ENCODE data around the gene KIFC1. TPM values are rescaled to one million over a fixed set of nuclear protein-coding genes. Genes with fewer than 3 reads are reported as not detected.

KIFC1 gene
- total RNA-seq, 4 donors from 2014 or later: 9.6 to 38.9 (median 11.2) TPM

GRCh38 chr6:33427585-33428223, 36.1 kb downstream of the KIFC1 start:
- Histone ChIP-seq H3K36me3 (peaks cover 0 to 4% (median 0%) of the 10 kb centered on the region in 3 donors), H3K9me3 (no peaks in the 10 kb centered on the region), H3K4me1 (peaks cover 50 to 81% (median 57%) of the 10 kb centered on the region in 3 donors), H3K4me3 (peak overlapping the region; percentile 39 to 68 (median 56)), H3K27me3 (no peaks in the 10 kb centered on the region), H3K27ac (peak overlapping the region; percentile 75 to 96 (median 94))
- 0% methylated on average over 3 of the region's 79 CpGs; no CpG with 5 or more reads in 1 of the 2 donors for WGBS, 2 donors
- DNase-seq: no peak
- TF ChIP-seq POLR2A (IDR thresholded peaks at IDR 0.05) (no peak), CTCF (IDR thresholded peaks at IDR 0.05) (no peak)
- intact Hi-C loops (cut with DNase I): no loop called here

- intact Hi-C loops (cut with DNase I): no loop called here
- TF ChIP-seq CTCF (IDR thresholded peaks at IDR 0.05): peak in 4 of 6 experiments; percentile 33 to 69 (median 49)
- TF ChIP-seq POLR2A (IDR thresholded peaks at IDR 0.05): peak in 1 of 4 donors; percentile 7
- Histone ChIP-seq H3K4me1 (peaks cover 50 to 85% (median 57%) of the 10 kb centered on the region in 3 donors), H3K9me3 (no peaks in the 10 kb centered on the region), H3K36me3 (peaks cover 0 to 10% (median 0%) of the 10 kb centered on the region in 3 donors), H3K27ac (peak overlapping the region; percentile 75 to 96 (median 88)), H3K27me3 (no peaks in the 10 kb centered on the region), H3K4me3 (peak overlapping the region; percentile 39 to 68 (median 56))
- no peak for DNase-seq
- 2% methylated on average over 6 to 24 of the region's 33 CpGs for WGBS, 2 donors
Observed at GRCh38 chr6:33428224-33428965, 36.8 kb downstream of the KIFC1 start.

- peaks cover 50 to 86% (median 55%) of the 10 kb centered on the region in 3 donors for H3K4me1 ChIP-seq
- no peaks in the 10 kb centered on the region for H3K9me3 ChIP-seq
- TF ChIP-seq POLR2A (IDR thresholded peaks at IDR 0.05) (no peak), CTCF (IDR thresholded peaks at IDR 0.05) (no peak)
- intact Hi-C loops (cut with DNase I): no loop called here
- WGBS, 2 donors: 33 to 39% methylated on average over 5 of the region's 5 CpGs
- no peak for DNase-seq
- H3K36me3 ChIP-seq: peaks cover 0 to 10% (median 0%) of the 10 kb centered on the region in 3 donors
- H3K27me3 ChIP-seq: no peaks in the 10 kb centered on the region
- peak overlapping the region in 2 of 4 donors; percentile 53 to 68 for H3K4me3 ChIP-seq
- peak overlapping the region; percentile 75 to 96 (median 88) for H3K27ac ChIP-seq
Observed at GRCh38 chr6:33428966-33429749, 37.5 kb downstream of the KIFC1 start.

GRCh38 chr6:33429750-33430052, 38.1 kb downstream of the KIFC1 start:
- no peak overlapping the region for H3K4me3 ChIP-seq
- H3K9me3 ChIP-seq: no peaks in the 10 kb centered on the region
- peaks cover 48 to 81% (median 50%) of the 10 kb centered on the region in 3 donors for H3K4me1 ChIP-seq
- TF ChIP-seq POLR2A (IDR thresholded peaks at IDR 0.05) (no peak), CTCF (IDR thresholded peaks at IDR 0.05) (no peak)
- WGBS, 2 donors: 0 to 15% methylated on average over 2 of the region's 2 CpGs
- peaks cover 0 to 10% (median 0%) of the 10 kb centered on the region in 3 donors for H3K36me3 ChIP-seq
- H3K27ac ChIP-seq: peak overlapping the region; percentile 75 to 96 (median 88)
- intact Hi-C loops (cut with DNase I): no loop called here
- DNase-seq: no peak
- H3K27me3 ChIP-seq: no peaks in the 10 kb centered on the region
